GM12891 (cell line): ENCODE results near the gene ZNF738.
A peak's percentile ranks its signal among the peaks of the same experiment; 100 is the strongest.

Experiments
- PAX5 ChIP-seq: IDR thresholded peaks from 2 replicates; pipeline ENCODE4 v1.6.1; 2011; ENCODE audit warnings: low read length, moderate library complexity, mild to moderate bottlenecking; ENCODE audit not compliant: insufficient read depth, severe bottlenecking
- POLR2A ChIP-seq: IDR thresholded peaks from 2 replicates; pipeline ENCODE4 v1.6.1; 2011; ENCODE audit warnings: low read depth, low read length, control low read depth
- POLR2AphosphoS5 ChIP-seq: IDR thresholded peaks from 2 replicates; pipeline ENCODE4 v1.6.1; 2011; ENCODE audit warnings: low read depth, low read length, control low read depth
- POU2F2 ChIP-seq: IDR thresholded peaks from 2 replicates; pipeline ENCODE4 v1.6.1; 2011; ENCODE audit warnings: low read depth, mild to moderate bottlenecking, control low read depth, low read length, moderate library complexity
- SPI1 ChIP-seq: IDR thresholded peaks from 2 replicates; pipeline ENCODE4 v1.6.1; 2011; ENCODE audit warnings: low read depth, low read length, control low read depth
- TAF1 ChIP-seq: IDR thresholded peaks from 2 replicates; pipeline ENCODE4 v1.6.1; 2011; ENCODE audit warnings: low read depth, low read length, control low read depth

- TF ChIP-seq PAX5 = no peak
- TF ChIP-seq POLR2A = peak; percentile 97
- peak; percentile 96 for TF ChIP-seq POLR2AphosphoS5
- no peak for TF ChIP-seq SPI1
- peak; percentile 95 for TF ChIP-seq TAF1
- no peak for TF ChIP-seq POU2F2
Observed at GRCh38 chr19:21328885-21329605, 29.8 kb upstream of the ZNF738 start, which contains the start of gene ZNF708.
